ENCODE results near the gene CDIPT. TPM values are rescaled to one million over a fixed set of nuclear protein-coding genes. Genes with fewer than 3 reads are reported as not detected.
"Not testable (repeated sequence)": the region's sequence is repeated elsewhere in the genome, so short reads cannot be mapped to it uniquely, and the experiment has no call there.

Gene CDIPT
- total RNA-seq, 1 experiment from 2014 or later = 80.9 TPM

DNA sequence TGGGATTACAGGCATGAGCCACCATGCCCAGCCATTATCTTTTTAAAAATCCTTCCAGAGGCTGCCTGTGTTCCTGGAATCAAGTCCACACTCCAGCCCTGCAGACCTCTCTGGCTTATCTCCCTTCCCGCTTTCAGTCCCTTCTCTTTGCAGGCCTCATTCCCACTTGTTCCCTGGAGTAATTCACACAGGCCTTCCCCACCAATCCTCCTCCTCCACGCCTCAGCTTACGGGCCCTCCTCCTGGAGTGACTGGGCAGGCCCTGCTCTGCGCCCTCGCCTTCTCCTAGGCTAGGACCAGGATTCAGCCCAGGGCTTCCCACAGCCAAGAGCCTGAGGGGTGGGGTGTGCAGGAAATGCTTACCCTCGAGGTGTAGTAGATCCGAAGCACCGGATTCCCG lies 2.8 kb downstream of the CDIPT start:
- DNase-seq (ENCODE audit: low read depth) = no peak

DNA sequence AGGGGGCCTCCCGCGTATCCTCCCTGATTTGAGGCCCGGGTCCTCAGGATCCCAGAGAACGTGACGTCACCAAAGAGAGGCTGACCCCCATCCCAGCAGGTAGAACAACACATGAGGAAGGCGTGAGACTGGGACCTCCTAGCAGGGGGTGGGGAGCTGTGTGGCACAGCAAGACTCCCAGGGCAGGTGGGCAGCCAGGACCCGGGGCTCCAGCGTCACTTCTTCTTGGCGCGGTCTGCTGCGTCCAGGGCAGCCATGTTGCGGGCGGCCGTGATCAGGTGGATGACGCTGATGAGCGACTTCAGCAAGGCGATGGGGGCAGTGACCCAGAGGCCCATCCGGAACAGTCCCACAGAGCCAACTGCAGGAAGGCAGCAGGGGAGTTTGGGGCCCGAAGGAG lies 4.1 kb downstream of the CDIPT start:
- DNase-seq (ENCODE audit: low read depth) = no peak

DNA sequence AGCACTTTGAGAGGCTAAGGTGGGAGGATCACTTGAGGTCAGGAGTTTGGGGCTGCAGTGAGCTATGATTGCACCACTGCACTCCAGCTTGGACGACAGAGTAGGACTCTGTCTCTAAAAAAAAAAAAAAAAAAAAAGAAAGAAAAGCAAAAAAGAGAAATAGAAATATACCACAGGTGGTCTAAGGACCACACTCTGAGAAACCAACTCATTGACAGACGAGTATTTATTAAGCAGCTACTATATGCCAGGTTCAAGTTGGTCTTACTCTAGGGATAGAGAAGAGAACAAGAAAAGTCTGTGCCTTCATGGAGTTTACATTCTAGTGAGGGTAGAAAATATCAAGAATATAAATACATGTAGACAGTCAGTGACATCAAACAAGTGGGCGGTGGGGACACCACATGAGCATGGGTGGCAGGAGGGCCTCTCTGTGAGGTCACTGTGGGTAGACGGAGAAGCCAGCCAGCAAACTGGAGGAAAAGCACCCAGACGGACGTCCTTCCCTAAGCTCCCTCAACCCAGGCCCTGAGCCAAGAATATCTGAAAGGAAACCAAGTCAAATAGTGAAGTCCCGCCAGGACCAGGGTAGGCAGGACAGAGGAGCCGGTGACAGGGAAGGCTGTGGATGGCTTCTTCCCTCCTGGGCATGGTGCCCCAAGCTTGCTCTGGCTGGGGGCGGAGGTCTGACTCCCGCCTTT lies 4.7 kb downstream of the CDIPT start:
- DNase-seq (ENCODE audit: low read depth) = no peak

DNA sequence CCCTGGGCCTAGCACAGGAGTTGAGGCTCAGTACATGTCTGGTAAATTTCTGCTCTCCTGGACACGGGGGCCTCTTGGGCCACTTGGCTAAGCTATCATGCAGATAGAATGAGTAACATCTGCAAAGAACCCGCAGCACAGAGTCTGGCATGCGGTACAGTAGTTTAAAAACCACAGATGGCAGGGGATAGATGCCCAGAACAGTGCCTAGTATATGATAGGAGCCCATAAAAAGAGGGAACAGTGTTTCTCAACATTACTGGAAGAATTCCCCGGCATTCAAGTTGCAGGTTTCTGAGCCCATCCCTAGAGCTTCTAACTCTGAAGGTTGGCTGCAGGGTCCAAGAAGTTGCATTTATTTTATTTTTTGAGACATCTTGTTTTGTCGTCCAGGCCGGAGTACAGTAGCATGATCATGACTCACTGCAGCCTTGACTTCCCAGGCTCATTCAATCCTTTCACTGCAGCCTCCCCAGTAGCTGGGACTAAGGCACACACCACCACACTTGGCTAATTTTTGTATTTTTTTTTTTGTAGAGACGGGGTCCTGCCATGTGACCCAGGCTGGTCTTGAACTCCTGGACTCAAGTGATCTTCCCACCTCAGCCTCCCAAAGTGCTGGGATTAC lies 5.8 kb downstream of the CDIPT start:
- DNase-seq (ENCODE audit: low read depth) = peak; percentile 52

DNA sequence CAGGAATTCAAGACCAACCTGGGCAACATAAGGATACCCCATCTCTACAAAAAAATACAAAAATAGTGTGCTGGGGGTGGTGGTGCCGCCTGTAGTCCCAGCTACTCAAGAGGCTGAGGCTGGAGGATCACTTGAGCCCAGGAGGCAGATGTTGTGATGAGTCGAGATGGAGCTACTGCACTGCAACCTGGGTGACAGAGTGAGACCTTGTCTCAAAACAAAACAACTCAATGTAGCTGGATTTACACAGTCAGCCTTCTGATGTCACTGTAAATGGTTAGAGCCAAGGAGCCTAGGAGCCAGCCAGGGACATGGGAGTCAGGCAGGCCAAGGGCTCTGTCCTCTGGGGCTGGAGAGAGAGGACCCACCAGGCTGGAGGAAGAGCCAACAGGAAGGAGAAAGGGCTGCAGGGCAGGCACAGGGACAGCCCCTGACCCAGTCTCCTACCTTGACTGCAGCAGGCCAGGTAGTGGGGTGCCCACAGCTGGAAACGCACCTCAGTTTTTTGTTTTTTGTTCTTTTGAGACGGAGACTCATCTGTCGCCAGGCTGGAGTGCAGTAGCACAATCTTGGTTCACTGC lies 8.4 kb downstream of the CDIPT start:
- DNase-seq (ENCODE audit: low read depth) = no peak

DNA sequence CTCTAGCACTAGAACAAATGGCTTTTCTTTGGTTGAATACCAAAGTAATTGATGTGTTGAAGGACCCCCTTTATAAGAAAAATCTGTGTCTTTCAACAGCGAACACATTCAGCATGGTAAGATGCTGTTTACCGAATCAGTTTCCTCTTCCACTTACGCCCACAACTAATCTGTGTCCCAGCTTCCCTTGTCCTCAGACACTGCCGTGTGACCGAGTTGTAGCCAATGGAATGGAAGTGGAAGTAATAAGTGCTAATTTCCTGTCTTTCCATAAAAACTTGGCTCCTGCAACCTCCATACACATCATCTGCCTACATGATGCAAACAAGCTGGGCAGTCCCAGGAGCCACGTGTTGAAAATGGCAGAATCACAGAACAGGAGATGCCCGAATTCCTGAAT lies 10.4 kb downstream of the CDIPT start:
- no peak for DNase-seq (ENCODE audit: low read depth)

DNA sequence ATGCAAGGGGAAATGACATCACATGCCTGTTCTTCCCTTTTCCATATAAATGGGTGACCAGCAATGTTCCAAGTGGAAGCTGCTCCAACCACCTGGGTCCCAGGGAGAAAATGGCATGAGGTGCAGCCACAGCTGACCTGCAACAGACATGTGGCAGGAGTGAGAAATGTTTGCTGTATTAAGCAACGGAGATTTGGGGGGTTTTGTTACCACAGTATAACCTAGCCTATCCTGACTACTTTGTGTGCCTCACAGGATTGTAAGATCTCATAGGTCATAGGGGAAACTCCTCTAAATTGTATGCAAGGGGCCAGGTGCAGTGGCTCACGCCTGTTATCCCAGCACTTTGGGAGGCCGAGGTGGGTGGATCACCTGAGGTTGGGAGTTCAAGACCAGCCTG lies 12.0 kb downstream of the CDIPT start:
- no peak for DNase-seq (ENCODE audit: low read depth)

DNA sequence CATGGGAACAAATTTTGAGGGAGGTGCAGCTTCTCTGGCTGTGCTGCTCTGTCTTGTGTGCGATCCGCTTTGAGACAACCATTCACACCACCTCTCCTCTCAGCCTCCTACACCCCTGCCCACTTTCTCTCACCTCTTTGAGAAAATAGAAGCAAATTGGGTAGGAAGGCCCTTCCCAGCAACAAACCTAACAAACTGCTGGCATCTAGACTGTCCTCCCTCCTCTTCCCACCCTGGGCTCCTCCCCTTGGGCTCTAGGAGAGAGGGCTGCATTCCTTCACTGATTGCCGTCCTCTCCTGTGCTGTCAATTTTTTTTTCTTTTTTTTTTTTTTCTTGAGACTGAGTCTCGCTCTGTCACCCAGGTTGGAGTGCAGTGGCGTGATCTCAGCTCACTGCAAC lies 13.5 kb downstream of the CDIPT start:
- DNase-seq (ENCODE audit: low read depth) = no peak

DNA sequence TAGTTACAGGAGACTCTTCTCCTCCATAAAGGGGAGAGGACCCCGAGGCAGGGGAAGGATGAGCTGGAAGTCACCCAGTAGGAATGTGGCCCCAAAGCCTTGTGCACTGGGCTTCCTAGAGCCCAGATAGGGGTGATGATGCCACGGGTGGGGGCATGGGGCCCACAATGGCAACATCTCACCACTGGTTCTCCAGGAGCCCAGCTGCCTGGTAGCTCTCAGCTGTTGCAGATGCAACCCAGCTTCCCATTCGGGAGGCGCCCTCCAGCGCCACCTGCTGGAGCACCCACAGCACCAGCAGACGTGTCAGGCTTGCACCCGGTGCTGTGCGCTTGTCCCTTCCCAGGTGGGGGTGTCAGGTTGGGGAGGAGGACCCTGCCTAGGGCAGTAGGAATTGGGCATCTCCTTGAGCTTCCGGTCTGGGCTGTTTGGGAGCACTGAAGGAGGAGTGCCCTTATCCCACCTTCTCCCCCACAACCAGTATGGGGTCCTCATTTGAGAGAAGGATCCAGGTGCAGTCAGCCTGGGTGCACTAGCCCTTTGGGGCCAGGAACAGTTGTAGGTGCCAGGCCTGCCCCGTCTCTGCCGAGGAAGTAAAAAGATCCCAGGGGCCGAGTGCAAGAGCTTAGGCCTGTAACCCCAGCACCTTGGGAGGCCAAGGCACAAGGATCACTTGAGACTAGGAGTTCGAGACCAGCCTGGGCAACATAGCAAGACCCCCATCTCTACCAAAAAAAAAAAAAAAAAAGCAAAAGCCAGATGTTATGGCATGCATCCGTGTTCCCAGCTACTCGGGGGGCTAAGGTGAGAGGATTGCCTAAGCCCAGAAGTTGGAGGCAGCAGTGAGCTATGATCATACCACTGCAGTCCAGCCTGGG lies 14.4 kb downstream of the CDIPT start:
- DNase-seq (ENCODE audit: low read depth) = peak; percentile 42

DNA sequence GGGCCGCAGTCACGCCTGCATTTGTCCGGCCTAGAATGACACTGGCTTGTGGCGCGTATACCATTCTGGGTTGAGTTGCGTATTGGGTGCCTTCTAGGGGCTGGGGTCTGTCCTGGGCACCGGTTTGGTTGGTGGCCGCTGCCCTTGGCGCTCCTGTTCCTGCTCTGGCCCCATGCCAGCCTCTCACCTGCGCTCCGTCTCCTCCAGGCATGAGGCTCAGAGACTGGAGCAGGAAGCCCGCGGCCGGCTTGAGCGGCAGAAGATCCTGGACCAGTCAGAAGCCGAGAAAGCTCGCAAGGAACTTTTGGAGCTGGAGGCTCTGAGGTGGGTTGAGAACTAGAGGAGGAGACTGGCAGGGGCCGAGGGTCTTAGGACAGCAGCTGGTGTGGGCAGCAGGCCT lies 17.4 kb downstream of the CDIPT start:
- DNase-seq (ENCODE audit: low read depth) = no peak

DNA sequence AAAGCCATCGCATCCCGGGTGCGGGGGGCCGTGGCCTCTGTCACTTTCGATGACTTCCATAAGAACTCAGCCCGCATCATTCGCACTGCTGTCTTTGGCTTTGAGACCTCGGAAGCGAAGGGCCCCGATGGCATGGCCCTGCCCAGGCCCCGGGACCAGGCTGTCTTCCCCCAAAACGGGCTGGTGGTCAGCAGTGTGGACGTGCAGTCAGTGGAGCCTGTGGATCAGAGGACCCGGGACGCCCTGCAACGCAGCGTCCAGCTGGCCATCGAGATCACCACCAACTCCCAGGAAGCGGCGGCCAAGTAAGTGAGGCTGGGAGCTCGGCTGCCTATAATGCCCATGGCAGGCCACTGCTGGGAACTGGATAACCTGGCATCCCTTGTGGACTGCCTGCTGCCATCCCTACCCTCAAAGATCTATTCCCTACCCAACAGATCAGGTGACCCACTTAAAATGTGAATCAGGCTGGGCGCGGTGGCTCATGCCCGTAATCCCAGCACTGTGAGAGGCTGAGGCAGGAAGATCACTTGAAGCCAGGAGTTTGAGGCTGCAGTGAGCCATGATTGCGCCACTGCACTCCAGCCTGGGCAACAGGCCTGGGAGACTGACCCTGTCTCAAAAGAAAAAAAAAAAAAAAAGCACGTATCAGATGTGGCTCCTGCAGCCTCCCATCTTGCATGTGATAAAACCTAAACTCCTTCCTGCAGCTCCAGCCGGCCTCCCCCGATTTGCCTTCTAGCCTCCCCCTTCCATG lies 18.3 kb downstream of the CDIPT start:
- DNase-seq (ENCODE audit: low read depth) = no peak

DNA sequence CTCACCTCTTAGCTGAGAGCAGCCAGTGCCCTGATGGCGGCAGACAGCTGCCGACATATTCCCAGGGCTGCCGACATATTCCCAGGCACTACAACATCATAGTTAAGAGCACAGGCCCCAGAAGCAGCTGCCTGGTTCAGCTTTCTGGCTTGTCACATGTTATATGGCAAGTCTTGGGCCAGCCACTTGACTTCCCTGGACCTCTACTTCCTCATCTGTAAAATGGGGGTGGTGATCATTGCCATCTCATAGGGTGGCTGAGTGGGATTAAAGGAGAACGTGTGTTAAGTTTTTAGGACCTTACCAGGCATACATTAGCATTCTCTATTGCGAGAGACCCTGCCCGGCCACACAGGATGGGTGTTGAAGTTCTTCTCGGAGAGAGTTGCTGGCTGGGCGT lies 19.1 kb downstream of the CDIPT start:
- no peak for DNase-seq (ENCODE audit: low read depth)

DNA sequence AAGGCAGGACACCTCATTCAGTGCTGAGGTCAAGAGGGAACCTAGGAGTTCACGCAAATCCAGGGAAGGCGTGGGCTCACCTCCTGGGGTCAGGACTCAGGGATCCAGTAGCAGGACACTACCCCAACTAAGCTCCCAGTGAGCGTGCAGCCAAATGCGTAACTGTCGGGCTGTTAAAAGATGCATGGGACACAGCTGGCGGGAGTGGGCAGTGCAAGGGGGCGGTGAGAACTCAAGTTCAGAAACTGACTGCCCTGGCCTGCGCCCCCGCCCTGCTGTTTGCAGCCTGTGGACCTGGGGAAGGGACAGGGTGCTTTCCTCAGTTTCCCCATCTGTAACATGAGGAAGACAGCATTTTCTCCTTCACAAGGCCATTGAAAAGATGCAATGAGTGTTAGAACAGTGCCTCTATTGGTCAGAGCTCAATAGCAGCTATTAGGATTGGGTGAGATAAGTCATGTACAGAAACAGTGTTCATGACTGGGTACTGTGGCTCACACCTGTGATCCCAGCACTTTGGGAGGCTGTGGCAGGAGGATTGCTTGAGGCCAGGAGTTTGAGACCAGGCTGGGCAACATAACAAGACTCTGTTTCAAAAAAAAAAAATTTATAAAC lies 20.2 kb downstream of the CDIPT start:
- no peak for DNase-seq (ENCODE audit: low read depth)

DNA sequence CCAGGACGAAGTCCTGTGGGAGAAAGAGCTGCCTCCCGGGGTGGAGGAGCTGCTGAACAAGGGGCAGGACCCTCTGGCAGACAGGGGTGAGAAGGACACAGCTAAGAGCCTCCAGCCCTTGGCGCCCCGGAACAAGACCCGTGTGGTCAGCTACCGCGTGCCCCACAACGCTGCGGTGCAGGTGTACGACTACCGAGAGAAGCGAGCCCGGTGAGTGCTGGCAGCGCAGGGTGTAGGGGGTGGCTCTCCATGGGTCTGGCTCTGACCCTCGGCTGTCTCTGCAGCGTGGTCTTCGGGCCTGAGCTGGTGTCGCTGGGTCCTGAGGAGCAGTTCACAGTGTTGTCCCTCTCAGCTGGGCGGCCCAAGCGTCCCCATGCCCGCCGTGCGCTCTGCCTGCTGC lies 21.4 kb downstream of the CDIPT start:
- no peak for DNase-seq (ENCODE audit: low read depth)

DNA sequence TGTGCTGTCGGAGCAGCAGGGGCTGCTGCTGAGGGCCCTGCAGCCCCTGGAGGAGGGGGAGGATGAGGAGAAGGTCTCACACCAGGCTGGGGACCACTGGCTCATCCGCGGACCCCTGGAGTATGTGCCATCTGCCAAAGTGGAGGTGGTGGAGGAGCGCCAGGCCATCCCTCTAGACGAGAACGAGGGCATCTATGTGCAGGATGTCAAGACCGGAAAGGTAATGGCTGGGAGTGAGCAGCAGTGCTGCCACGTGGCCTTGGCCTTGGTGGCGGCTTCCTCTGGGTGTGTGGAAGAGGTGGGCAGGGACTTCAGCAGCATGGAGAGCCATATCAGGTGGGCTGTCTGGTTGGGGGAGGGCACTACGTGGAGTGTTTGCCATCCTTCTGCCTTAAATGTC lies 22.8 kb downstream of the CDIPT start:
- DNase-seq (ENCODE audit: low read depth) = no peak

DNA sequence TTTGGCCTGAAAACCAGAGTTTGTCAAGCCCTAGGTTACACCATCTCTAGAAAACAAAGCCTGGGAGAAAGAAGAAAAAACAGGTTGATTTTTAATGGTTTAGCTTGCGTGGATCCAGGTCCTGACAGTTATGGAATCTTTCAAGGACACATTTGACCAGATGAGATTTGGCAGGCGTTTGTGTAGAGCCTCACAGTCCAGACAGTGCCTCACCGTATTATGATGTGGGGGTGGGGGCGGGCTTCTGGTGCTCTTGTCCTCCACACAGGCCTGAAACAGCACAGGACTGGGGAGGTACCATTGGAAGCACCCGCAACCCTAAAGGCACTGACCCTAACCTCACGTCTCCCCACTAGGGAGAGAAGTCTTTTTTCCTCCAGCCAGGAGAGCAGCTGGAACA lies 23.2 kb downstream of the CDIPT start:
- DNase-seq (ENCODE audit: low read depth) = no peak

DNA sequence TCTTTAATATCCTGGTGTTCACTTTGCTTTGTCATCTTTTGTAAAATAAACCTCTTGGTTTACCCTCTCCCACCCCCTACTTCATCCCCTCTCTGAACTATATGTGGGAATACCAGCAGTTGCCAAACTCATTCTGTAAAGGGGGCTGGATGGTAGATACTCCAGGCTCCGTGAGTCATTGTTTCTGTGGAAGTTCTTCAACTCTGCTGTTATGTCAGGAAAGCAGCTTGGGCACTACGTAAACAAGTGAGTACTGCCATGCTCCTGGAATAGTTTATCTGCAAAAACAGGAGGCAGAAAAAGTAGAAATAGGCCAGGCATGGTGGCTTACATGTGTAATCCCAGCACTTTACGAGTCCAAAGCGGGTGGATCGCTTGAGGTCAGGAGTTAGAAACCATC lies 25.2 kb downstream of the CDIPT start:
- no peak for DNase-seq (ENCODE audit: low read depth)

DNA sequence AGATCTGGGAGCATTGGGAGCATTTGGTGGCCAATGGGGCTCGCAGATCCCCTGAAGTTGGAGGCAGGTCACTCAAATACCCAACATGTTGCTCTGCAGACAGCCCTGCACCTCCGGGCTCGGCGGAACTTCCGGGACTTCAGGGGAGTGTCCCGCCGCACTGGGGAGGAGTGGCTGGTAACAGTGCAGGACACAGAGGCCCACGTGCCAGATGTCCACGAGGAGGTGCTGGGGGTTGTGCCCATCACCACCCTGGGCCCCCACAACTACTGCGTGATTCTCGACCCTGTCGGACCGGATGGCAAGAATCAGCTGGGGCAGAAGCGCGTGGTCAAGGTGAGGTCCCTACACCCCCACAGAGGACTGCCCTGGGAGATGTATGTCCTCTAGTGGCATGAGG lies 26.4 kb downstream of the CDIPT start:
- DNase-seq (ENCODE audit: low read depth) = no peak

DNA sequence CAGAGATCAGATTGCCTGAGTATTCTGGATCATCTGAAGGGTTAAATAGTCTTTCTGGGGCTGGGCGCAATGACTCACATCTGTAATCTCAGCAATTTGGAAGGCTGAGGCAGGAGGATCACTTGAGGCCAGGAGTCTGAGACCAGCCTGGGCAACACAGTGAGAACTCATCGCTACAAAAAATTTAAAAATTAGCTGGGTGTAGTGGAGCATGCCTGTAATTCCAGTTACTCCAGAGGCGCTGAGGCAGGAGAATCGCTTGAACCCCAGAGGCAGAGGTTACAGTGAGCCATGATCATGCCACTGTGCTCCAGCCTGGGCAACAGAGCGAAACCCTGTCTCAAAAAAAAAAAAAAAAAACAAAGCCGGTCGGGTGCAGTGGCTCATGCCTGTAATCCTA lies 27.1 kb downstream of the CDIPT start:
- DNase-seq (ENCODE audit: low read depth) = no peak

DNA sequence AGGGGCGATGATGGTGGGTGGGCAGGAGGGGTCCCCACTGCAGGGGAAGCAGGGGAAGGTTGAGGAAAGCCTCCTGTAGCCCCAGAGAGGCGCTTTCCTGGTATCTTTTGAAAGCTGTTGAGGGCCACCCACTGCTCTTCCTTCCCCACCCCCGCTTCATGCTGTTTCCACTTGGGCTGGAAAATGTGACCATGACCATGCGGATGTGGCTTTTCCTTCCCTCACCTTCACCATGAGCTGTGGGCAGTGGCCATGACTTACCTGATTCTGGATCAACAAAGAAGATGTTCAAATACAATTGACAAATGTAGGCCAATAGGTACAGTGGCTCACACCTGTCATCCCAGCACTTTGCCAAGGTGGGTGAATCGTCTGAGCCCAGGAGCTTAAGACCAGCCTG lies 28.9 kb downstream of the CDIPT start:
- DNase-seq (ENCODE audit: low read depth) = no peak

DNA sequence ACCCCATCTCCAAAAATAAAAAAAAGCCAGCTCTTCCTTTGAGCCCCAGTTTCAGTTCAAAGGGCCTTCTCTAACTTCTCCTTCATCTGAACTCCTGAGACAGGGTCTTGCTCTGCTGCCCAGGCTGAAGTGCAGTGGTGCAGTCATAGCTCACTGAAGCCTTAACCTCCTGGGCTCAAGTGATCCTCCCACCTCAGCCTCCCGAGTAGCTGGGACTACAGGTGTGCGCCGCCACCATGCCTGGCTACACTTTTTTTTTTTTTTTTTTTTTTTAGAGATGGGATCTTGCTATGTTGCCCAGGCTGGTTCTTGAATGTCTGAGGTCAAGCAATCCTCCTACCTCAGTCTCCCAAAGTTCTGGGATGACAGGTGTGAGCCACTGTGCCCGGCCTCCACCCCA lies 29.8 kb downstream of the CDIPT start:
- DNase-seq (ENCODE audit: low read depth) = not testable (repeated sequence)
